Psoas muscle (tissue), 8 donors: ENCODE data around the gene ABCA10. TPM values are rescaled to one million over a fixed set of nuclear protein-coding genes. Genes with fewer than 3 reads are reported as not detected.

Experiments
- ATAC-seq, 4 donors: fragments of 200-7000 bp; cut with Tn5 transposase; one replicate each; pipeline ENCODE4 v1.9.1; 2020; ENCODE audit warnings: moderate library complexity in 3 of 4, mild to moderate bottlenecking in 2 of 4
- DNase-seq, 2 donors: peaks; one replicate each; pipeline ENCODE4 v3.0.0-alpha.2; 2020
- H3K27ac ChIP-seq: fragments of 200-600 bp; one replicate; pipeline ENCODE4 v1.8.0; 2022
- H3K27me3 ChIP-seq, 3 donors: fragments of 200-600 bp in 1 of 3; one replicate each; pipeline versions ENCODE4 v1.6.1 to v1.8.0; 2013 to 2022; ENCODE audit warnings: low read length in 2 of 3, mild to moderate bottlenecking in 2 of 3, moderate library complexity in 1 of 3; ENCODE audit not compliant: insufficient read depth in 3 of 3
- H3K36me3 ChIP-seq, 2 donors: fragments of 200-600 bp in 1 of 2; one replicate each; pipeline versions ENCODE4 v1.6.1 to v1.8.0; 2013 to 2022; ENCODE audit warnings: low read depth in 1 of 2, mild to moderate bottlenecking in 1 of 2, moderate library complexity in 1 of 2; ENCODE audit not compliant: insufficient read depth in 1 of 2
- H3K4me1 ChIP-seq: fragments of 200-600 bp; one replicate; pipeline ENCODE4 v1.8.0; 2022
- H3K4me3 ChIP-seq: fragments of 200-600 bp; one replicate; pipeline ENCODE4 v1.8.0; 2022; ENCODE audit warnings: mild to moderate bottlenecking
- H3K9me3 ChIP-seq: fragments of 200-600 bp; one replicate; pipeline ENCODE4 v1.8.0; 2022
- CTCF ChIP-seq: fragments of 200-600 bp; IDR thresholded peaks from one replicate; pipeline ENCODE4 v1.8.0; 2022; ENCODE audit warnings: antibody characterized with exemption
- WGBS, 3 donors: extraction: QIAGEN DNeasy Blood & Tissue Kit; methylation state at CpG; one replicate each; pipeline versions ENCODE4 v1.1.6 to v1.1.7; 2013; 5-methylcytosine and 5-hydroxymethylcytosine counted together
- intact Hi-C, 2 donors: fragments of 100-400 bp; cut with DNase I; formaldehyde crosslinking; loops; one replicate each; pipeline versions ENCODE4 v1.11.0 to v1.14.2; 2022
- polyA plus RNA-seq, 3 donors: library from polyadenylated mRNA; stranded (reverse); fragments of 200-250 nt; gene quantifications; one replicate each; pipeline ENCODE4 v1.2.3, GENCODE V29; 2013
- total RNA-seq, 4 donors: library from RNA; stranded (reverse); fragmentation: NEBNext Ultra II Directional in 2 of 4; extraction: Animal tissue kit (Norgen Biotek cat#: 25700) in 2 of 4; gene quantifications; one replicate each; pipeline versions ENCODE4 v1.2.1 to v1.2.4, GENCODE V29; 2021 to 2023
- donor health status: healthy with polysubstance abuse.
- donor health status: DM: no; HTN: no; CAD: no; lungs with moderate emphysema.
- donor health status: Bipolar disorder and iron deficiency.
- donor health status: healthy.
- donor health status: DM: yes; HTN: yes; CAD: no.
- donor health status: DM: no; HTN: no; CAD: no.
- donor health status: DM: no; HTN: no; CAD: no.
- donor health status: DM: yes; HTN: yes; CAD: no.

The ABCA10 gene
- total and polyA plus RNA-seq, 7 donors = 1.4 to 9.6 (median 5.0) TPM

DNA sequence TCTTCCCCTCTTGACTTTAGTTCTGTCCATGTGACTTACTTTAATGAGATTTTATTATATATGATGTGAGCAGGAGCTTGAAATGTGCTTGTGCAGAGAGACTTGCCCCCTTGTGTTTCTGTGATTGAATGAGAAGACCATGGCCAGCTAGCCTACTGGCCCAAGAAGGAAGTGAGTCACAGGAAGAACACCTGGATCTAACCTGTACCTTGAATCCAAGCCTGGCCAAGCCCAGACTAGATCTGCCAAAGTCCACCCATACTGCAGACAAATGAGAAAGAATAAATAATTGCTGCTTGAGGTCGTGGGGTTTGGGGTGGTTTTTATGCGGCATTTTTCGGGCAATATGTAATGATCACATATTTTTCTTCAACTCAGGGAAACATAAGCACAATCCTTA lies 9.6 kb downstream of the ABCA10 start:
- H3K9me3 ChIP-seq = no peaks in the 10 kb centered on the region
- ATAC-seq = no peak
- no peak for DNase-seq
- H3K27me3 ChIP-seq = no peaks in the 10 kb centered on the region
- no peak overlapping the region for H3K27ac ChIP-seq
- WGBS, 3 donors = 84 to 89% (median 87%) methylated on average over 3 of the region's 3 CpGs
- H3K36me3 ChIP-seq = peaks cover 2 to 97% of the 10 kb centered on the region in 2 donors
- no peak overlapping the region for H3K4me3 ChIP-seq
- no peak for TF ChIP-seq CTCF
- H3K4me1 ChIP-seq = no peaks in the 10 kb centered on the region
- intact Hi-C loops = loop anchor here in 1 of 2 donors (10.0 kb wide), 1 partner anchor 64 kb away; no protein-coding TSS in a partner anchor

GRCh38 chr17:69213059-69213813 lies 15.4 kb downstream of the ABCA10 start:
- TF ChIP-seq CTCF = no peak
- DNase-seq (no peak), ATAC-seq (no peak)
- H3K27ac ChIP-seq = no peak overlapping the region
- H3K36me3 ChIP-seq = peaks cover 0 to 58% of the 10 kb centered on the region in 2 donors
- no peaks in the 10 kb centered on the region for H3K4me1 ChIP-seq
- WGBS, 3 donors = 90 to 93% (median 92%) methylated on average over 9 of the region's 9 CpGs
- intact Hi-C loops = loop anchor here in 1 of 2 donors (10.0 kb wide), 1 partner anchor 58 kb away; no protein-coding TSS in a partner anchor
- H3K9me3 ChIP-seq = no peaks in the 10 kb centered on the region
- H3K4me3 ChIP-seq = no peak overlapping the region
- H3K27me3 ChIP-seq = no peaks in the 10 kb centered on the region

DNA sequence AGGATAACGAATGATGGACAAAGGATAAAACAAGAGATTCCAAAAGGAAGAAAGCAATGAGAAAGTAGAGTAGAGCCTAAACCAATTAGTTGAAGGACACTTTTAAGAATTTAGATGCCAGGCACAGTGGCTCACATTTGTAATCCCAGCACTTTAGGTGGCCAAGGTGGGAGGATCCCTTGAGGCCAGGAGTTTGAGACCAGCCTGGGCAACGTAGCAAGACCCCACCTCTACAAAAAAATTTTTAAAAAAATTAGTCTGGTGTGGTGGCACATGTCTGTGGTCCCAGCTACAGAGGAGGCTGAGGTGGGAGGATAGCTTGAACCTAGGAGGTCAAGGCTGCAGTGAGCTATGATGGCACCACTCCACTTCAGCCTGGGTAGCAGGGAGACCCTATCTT lies 20.0 kb downstream of the ABCA10 start:
- intact Hi-C loops = no loop called here
- 85 to 92% (median 90%) methylated on average over 2 of the region's 2 CpGs for WGBS, 3 donors
- no peak for DNase-seq
- no peak for TF ChIP-seq CTCF
- Histone ChIP-seq H3K27ac (no peak overlapping the region), H3K27me3 (no peaks in the 10 kb centered on the region), H3K9me3 (no peaks in the 10 kb centered on the region), H3K4me3 (no peak overlapping the region), H3K36me3 (peaks cover 0 to 44% of the 10 kb centered on the region in 2 donors), H3K4me1 (no peaks in the 10 kb centered on the region)
- ATAC-seq = no peak

- DNase-seq (no peak), ATAC-seq (no peak)
- no peak overlapping the region for H3K27ac ChIP-seq
- TF ChIP-seq CTCF = no peak
- intact Hi-C loops = no loop called here
- H3K27me3 ChIP-seq = no peaks in the 10 kb centered on the region
- H3K36me3 ChIP-seq = peaks cover 0 to 29% of the 10 kb centered on the region in 2 donors
- H3K9me3 ChIP-seq = no peaks in the 10 kb centered on the region
- no peak overlapping the region for H3K4me3 ChIP-seq
- H3K4me1 ChIP-seq = no peaks in the 10 kb centered on the region
- 80 to 82% (median 82%) methylated on average over 4 of the region's 4 CpGs for WGBS, 3 donors
Measured at GRCh38 chr17:69207151-69207550, 21.5 kb downstream of the ABCA10 start.
